Stimulated activated CD8-positive, alpha-beta memory T cell treated with anti-CD3 and anti-CD28 coated beads, Interleukin-4, amount 100 ng/mL, for 1 hour (primary cell): ENCODE results near the gene DLL3.

Source experiments
- DNase-seq, 2 donors: peaks; one replicate each; pipeline ENCODE4 v3.0.0-alpha.2; 2020; ENCODE audit warnings: low read depth in 2 of 2, low spot score in 1 of 2

Gene DLL3

GRCh38 chr19:39516270-39516669, 17.5 kb downstream of the DLL3 start:
- no peak for DNase-seq

DNA sequence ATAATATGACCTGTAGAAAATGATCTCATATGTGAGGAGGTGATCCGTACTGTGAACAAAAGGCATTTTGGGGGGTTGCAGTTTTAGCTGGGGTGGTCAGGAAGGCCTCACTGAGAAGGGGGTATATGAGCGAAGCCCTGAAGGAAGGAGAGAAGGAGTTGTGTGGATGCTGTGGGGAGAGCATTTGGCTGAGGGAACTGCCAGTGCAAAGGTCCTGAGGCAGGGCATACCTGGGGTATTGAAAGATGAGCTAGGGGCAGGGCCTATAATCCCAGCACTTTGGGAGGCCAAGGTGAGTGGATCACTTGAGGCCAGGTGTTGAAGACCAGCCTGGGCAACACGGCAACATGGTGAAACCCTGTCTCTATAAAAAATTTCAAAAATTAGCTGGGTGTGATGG, 18.7 kb downstream of the DLL3 start:
- no peak for DNase-seq

DNA sequence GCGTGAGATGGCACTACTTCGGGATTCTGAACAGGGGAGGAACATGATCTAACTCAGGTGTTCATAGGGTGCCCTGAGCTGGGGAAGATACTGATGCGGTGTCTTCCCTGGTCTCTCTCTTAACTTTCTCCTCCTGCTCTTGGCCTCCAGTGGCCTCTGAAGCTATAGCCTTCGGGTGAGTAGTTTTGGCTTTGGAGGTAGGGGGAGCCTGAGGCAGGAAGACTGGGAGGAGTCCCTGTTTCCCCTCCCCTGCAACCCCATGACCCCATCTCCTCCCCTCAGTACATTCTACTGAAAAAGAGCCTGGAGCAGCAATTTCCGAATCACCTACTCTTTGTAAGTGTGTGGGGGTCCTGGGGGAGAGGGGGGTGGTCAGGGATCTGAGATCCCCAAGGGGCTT, 19.7 kb downstream of the DLL3 start:
- DNase-seq = no peak

- no peak for DNase-seq
Measured at GRCh38 chr19:39518975-39519374, 20.2 kb downstream of the DLL3 start.

DNA sequence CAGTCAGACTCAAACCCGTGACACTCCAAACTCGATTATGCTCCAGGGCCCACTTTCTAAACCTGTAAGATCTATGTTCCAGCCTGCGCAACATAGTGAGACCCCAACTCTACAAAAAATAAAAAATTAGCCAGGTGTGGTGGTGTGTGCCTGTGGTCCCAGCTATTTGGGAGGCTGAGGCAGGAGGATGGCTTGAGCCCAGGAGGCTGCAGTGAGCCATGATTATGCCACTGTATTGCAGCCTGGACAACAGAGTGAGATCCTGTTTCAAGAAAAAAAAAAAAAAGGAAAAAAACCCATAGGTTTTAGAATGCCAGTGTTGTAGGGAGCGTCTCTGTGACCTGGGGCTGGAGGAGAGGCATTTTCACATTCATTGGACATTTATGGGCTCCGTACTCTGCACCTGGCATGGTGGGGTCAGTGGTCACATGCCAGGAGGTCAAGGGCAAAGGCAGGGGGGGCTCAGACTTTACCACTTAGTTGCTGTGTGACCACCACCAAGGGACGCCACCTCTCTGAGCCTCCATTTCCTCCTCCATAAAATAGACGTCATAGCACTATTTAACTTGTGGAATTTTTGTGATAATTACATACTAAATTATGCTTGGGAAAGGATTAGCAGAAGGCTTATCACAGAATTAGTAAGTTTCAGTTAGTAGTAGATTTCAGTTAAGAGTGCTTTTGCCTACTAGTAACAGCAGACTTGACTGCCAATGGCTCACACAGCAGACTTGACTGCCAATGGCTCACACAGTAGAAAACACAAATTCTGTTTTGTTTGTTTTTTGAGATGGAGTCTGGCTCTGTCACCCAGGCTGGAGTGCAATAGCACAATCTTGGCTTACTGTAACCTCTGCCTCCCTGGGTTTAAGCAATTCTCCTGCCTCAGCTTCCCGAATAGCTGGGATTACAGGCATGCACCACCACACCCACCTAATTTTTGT, 22.1 kb downstream of the DLL3 start:
- no peak for DNase-seq

GRCh38 chr19:39524495-39524894, 25.7 kb downstream of the DLL3 start:
- no peak for DNase-seq

DNA sequence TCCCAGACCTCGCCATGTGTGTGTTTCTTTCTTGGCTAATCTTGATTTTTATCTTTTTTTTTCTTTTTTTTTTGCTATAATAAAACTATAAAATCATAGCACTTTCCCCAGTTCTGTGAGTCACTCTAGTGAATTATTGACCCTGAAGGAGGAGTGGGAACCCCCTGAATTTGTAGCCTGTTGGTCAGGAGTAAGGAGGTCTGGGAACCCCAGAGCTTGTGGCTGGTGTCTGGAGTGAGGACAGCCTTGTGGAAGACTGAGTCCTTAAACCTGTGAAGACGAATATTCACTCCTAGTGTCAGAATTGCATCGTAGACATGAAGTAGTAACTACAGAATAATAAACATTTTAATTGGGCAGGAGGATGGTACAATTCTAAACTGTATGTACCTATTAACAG, 26.5 kb downstream of the DLL3 start:
- DNase-seq = no peak

GRCh38 chr19:39531834-39532232, 33.1 kb downstream of the DLL3 start:
- no peak for DNase-seq

- peak; percentile 89 to 92 for DNase-seq
Measured at GRCh38 chr19:39532233-39533002, 33.7 kb downstream of the DLL3 start, which contains the start of gene EID2B. TSS of gene EID2B (minus strand) at chr19:39532852. CDS start at chr19:39532802, 50 bp downstream.

GRCh38 chr19:39533003-39533512, 34.3 kb downstream of the DLL3 start:
- no peak for DNase-seq

DNA sequence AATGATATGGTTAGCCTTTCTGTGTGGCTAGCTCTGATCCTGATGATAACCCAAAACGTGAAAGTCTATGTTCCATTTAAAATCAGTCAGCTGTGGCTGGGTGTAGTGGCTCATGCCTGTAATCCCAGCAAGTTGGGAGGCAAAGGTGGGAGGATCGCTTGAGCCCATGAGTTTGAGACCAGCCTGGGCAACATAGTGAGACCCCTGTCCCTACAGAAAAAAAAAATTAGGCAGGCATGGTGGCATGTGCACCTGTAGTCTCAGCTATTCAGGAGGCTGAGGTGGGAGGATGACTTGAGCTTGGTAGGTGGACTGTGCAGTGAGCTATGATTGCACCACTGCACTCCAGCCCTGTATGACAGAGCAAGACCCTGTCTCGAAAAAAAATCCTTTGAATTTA, 35.0 kb downstream of the DLL3 start:
- DNase-seq = no peak

GRCh38 chr19:39539165-39539517, 40.4 kb downstream of the DLL3 start:
- DNase-seq = no peak

DNA sequence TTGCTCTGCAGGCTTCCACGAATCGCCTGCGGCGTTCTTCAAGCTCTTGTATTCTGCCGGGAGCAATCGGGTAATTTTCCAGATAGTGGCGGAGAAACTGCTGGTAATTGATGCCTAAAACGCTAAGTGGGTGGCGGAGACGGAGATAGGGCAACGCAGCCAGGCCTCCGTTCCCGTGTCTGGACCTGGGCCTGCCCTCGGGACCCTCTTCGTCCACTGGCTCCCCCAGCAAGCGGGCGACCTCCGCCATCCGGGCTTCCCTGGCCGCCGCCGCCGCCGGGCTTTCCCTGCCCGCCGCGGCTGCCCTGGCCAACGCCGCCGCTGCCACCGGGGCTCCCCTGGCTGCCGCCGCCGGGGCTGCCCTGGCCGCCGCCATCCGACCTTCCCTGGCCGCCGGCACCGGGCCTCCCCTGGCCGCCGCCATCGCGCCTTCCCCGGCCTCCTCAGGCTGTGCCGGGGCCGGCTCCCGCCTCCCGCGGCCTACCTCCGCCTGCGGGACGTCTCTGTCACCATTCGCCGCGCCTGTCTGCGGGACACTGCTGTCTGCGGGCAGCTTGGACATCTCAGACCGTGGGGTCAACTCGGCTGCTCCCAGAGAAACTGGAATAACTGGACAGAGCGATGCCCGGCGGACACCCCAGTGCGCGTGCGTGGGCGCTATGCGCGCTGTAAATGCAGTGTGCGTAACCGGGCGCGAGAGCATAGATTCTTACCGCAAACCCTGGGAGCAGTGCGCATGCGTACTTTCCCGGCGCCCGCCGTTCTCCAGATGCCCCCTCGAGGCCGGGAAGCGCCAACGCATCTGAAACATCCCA, 41.0 kb downstream of the DLL3 start, which contains the start of gene EID2:
Gene EID2, minus strand, starts transcription at position 644 of the 815 bp plus-strand sequence. Its CDS starts 82 bp downstream, at position 562.
- DNase-seq = peak; percentile 89 to 93

GRCh38 chr19:39540333-39540673, 41.6 kb downstream of the DLL3 start:
- no peak for DNase-seq

DNA sequence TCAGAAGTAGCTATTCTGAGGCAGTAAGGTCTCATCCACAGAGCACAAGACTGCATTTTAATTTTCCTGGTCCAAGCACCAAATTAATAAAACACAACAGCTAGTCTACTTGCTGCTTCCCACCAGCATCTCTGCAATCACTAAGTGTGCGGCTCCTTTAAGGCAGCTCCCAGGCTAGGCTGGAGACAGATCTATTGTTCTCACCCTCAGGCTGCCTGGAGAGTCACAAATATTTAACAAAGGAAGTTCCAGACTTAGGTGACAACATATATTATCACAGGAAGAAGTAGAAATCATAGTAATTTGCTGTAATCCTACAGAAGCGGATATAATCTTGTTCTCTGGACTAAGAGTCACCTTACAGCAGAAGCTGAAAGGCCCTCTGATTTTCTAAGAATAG, 43.5 kb downstream of the DLL3 start:
- DNase-seq = no peak

- no peak for DNase-seq
Measured at GRCh38 chr19:39543477-39543857, 44.7 kb downstream of the DLL3 start.

- DNase-seq = no peak
Measured at GRCh38 chr19:39544226-39544903, 45.6 kb downstream of the DLL3 start.

DNA sequence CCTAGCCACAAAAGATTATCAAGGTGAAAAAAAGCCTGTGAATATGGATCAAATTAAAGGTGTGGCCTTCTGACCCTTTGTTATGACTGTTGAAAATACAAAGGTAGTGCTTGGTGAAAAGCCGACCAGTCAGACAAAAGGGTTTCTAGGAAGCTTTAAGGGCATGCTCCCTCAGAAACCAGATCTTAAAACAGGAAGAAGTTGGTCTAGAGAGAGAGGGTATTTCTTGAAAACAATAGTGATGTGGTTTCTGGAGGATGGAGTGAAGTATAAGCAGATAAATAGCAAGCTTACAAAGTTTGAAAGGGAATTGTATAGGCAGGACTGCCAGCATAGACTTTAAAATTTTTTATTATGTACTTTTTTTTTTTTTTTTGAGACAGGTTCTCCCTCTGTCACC, 46.2 kb downstream of the DLL3 start:
- DNase-seq = no peak

GRCh38 chr19:39546599-39546998, 47.9 kb downstream of the DLL3 start:
- DNase-seq = no peak

- DNase-seq = no peak
Measured at GRCh38 chr19:39550197-39550596, 51.5 kb downstream of the DLL3 start.
